HCT116 (cell line): ENCODE data around the gene IL10RB.

ENCODE experiments used
- CTCF ChIP-seq, 3 experiments: fragments of 200-600 bp in 1 of 3; sonication (generic) in 1 of 3; IDR thresholded peaks in 2 of 3; conservative IDR thresholded peaks in 1 of 3; 2 replicates each; pipeline ENCODE4 v1.5.1; 2012 to 2017; ENCODE audit warnings: low read depth in 2 of 3, low read length in 2 of 3, antibody characterized with exemption in 1 of 3, borderline replicate concordance in 1 of 3, control low read depth in 1 of 3, mild to moderate bottlenecking in 1 of 3, mixed read lengths in 1 of 3, mixed run types in 1 of 3, moderate library complexity in 1 of 3; ENCODE audit not compliant: insufficient read depth in 1 of 3
- FOSL1 ChIP-seq: IDR thresholded peaks from 2 replicates; pipeline ENCODE4 v1.6.1; 2012; ENCODE audit warnings: low read depth
- POLR2AphosphoS5 ChIP-seq: IDR thresholded peaks from 2 replicates; pipeline ENCODE4 v1.6.1; 2011; ENCODE audit warnings: mild to moderate bottlenecking, low read depth, low read length, moderate library complexity
- TF ChIP-seq, protein P1 (sequence below): IDR thresholded peaks from 2 replicates; pipeline ENCODE4 v1.6.1; 2011; ENCODE audit warnings: mild to moderate bottlenecking, low read length, moderate library complexity; ENCODE audit not compliant: insufficient replicate concordance; ENCODE audit errors: extremely low read depth
- TF ChIP-seq, protein P2 (sequence below): IDR thresholded peaks from 2 replicates; pipeline ENCODE4 v1.6.1; 2012

GRCh38 chr21:33312121-33312520, 46.0 kb downstream of the IL10RB start:
- TF ChIP-seq, protein P1, sequence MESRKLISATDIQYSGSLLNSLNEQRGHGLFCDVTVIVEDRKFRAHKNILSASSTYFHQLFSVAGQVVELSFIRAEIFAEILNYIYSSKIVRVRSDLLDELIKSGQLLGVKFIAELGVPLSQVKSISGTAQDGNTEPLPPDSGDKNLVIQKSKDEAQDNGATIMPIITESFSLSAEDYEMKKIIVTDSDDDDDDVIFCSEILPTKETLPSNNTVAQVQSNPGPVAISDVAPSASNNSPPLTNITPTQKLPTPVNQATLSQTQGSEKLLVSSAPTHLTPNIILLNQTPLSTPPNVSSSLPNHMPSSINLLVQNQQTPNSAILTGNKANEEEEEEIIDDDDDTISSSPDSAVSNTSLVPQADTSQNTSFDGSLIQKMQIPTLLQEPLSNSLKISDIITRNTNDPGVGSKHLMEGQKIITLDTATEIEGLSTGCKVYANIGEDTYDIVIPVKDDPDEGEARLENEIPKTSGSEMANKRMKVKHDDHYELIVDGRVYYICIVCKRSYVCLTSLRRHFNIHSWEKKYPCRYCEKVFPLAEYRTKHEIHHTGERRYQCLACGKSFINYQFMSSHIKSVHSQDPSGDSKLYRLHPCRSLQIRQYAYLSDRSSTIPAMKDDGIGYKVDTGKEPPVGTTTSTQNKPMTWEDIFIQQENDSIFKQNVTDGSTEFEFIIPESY: no peak
- TF ChIP-seq, protein P2, sequence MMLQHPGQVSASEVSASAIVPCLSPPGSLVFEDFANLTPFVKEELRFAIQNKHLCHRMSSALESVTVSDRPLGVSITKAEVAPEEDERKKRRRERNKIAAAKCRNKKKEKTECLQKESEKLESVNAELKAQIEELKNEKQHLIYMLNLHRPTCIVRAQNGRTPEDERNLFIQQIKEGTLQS: no peak
- TF ChIP-seq FOSL1 (no peak), POLR2AphosphoS5 (no peak), CTCF (IDR thresholded peaks at IDR 0.05 in 2 of 3, conservative IDR thresholded peaks at IDR 0.05 in 1 of 3; ENCODE audit: borderline replicate concordance in 1 of 3, insufficient read depth in 1 of 3, low read depth in 2 of 3, low read length in 2 of 3) (no peak)
